Muscle of arm (tissue), 12 donors: ENCODE data around the gene KRT3. TPM values are rescaled to one million over a fixed set of nuclear protein-coding genes. Genes with fewer than 3 reads are reported as not detected.

Source experiments
- DNase-seq: peaks from one replicate; pipeline ENCODE4 v3.0.0-alpha.2; 2013
- polyA plus RNA-seq, 12 donors: library from polyadenylated mRNA; unstranded; fragments of 120-200 nt; gene quantifications; one replicate each; pipeline ENCODE4 v1.2.1, GENCODE V29; 2013; ENCODE audit not compliant: insufficient read length in 12 of 12

KRT3 gene
- polyA plus RNA-seq, 12 donors: 0.31 to 0.77 TPM; not detected in 10

- no peak for DNase-seq
Measured at GRCh38 chr12:52783563-52784316, 12.2 kb downstream of the KRT3 start.

- DNase-seq: no peak
Measured at GRCh38 chr12:52782502-52782901, 13.4 kb downstream of the KRT3 start.

GRCh38 chr12:52781399-52782082 is 14.4 kb downstream of the KRT3 start:
- DNase-seq: no peak

- no peak for DNase-seq
Measured at GRCh38 chr12:52779914-52780313, 16.0 kb downstream of the KRT3 start.

- no peak for DNase-seq
Measured at GRCh38 chr12:52778833-52779232, 17.1 kb downstream of the KRT3 start.

GRCh38 chr12:52777566-52777965 is 18.4 kb downstream of the KRT3 start:
- DNase-seq: no peak

- no peak for DNase-seq
Measured at GRCh38 chr12:52776913-52777395, 19.0 kb downstream of the KRT3 start, which contains the start of gene KRT76. Gene KRT76, minus strand, starts transcription at chr12:52777345. Its CDS starts 54 bp downstream, at chr12:52777291.

- no peak for DNase-seq
Measured at GRCh38 chr12:52776435-52776834, 19.5 kb downstream of the KRT3 start.

- DNase-seq: no peak
Measured at GRCh38 chr12:52774629-52775250, 21.2 kb downstream of the KRT3 start.

- no peak for DNase-seq
Measured at GRCh38 chr12:52772772-52773171, 23.1 kb downstream of the KRT3 start.

- DNase-seq: no peak
Measured at GRCh38 chr12:52772188-52772587, 23.7 kb downstream of the KRT3 start.

GRCh38 chr12:52771505-52771904 is 24.4 kb downstream of the KRT3 start:
- no peak for DNase-seq

- no peak for DNase-seq
Measured at GRCh38 chr12:52771088-52771487, 24.8 kb downstream of the KRT3 start.

GRCh38 chr12:52769946-52770345 is 26.0 kb downstream of the KRT3 start:
- DNase-seq: no peak

- DNase-seq: no peak
Measured at GRCh38 chr12:52769354-52769753, 26.6 kb downstream of the KRT3 start.

GRCh38 chr12:52768479-52769200 is 27.3 kb downstream of the KRT3 start:
- no peak for DNase-seq

- DNase-seq: no peak
Measured at GRCh38 chr12:52767427-52767826, 28.5 kb downstream of the KRT3 start.

GRCh38 chr12:52767020-52767379 is 28.9 kb downstream of the KRT3 start:
- no peak for DNase-seq

- no peak for DNase-seq
Measured at GRCh38 chr12:52766351-52767019, 29.4 kb downstream of the KRT3 start.

- no peak for DNase-seq
Measured at GRCh38 chr12:52765702-52766101, 30.2 kb downstream of the KRT3 start.

GRCh38 chr12:52763991-52764390 is 31.9 kb downstream of the KRT3 start:
- no peak for DNase-seq
